HG03025 (cell line): ENCODE results near the gene TDO2.

Experiments used
- ATAC-seq: cut with Tn5 transposase; IDR thresholded peaks from one replicate; pipeline ENCODE4 v1.9.1; 2021; ENCODE audit warnings: mild to moderate bottlenecking, moderate library complexity; ENCODE audit not compliant: unreplicated experiment, low FRiP score

Gene TDO2

GRCh38 chr4:155952501-155952901 is 49.0 kb downstream of the TDO2 start:
- ATAC-seq: no peak

- peak; percentile 97 for ATAC-seq
These were observed 49.9 kb downstream of the TDO2 start, which contains the start of gene CTSO for GRCh38 chr4:155953151-155954117. CTSO (minus strand) TSS chr4:155953866; CDS start chr4:155953847, 19 bp downstream.

- no peak for ATAC-seq
These were observed 50.7 kb downstream of the TDO2 start for GRCh38 chr4:155954118-155954685.

- no peak for ATAC-seq
These were observed 51.4 kb downstream of the TDO2 start for GRCh38 chr4:155954939-155955338.

GRCh38 chr4:155956461-155956860 is 53.0 kb downstream of the TDO2 start:
- ATAC-seq: no peak

GRCh38 chr4:155959417-155959816 is 55.9 kb downstream of the TDO2 start:
- no peak for ATAC-seq

- no peak for ATAC-seq
These were observed 57.0 kb downstream of the TDO2 start for GRCh38 chr4:155960522-155960921.

- no peak for ATAC-seq
These were observed 58.1 kb downstream of the TDO2 start for GRCh38 chr4:155961575-155961974.

GRCh38 chr4:155962767-155963166 is 59.3 kb downstream of the TDO2 start:
- no peak for ATAC-seq

GRCh38 chr4:155964016-155964891 is 60.8 kb downstream of the TDO2 start:
- ATAC-seq: no peak

GRCh38 chr4:155966171-155966570 is 62.7 kb downstream of the TDO2 start:
- ATAC-seq: no peak

GRCh38 chr4:155966731-155967395 is 63.4 kb downstream of the TDO2 start:
- no peak for ATAC-seq
